Mesendoderm (in vitro differentiated cells): ENCODE data around the gene FGF23.

Experiments used
- DNase-seq: peaks from one replicate; pipeline ENCODE4 v3.0.0; 2013
- H2AK5ac ChIP-seq: 2 replicates; pipeline ENCODE4 v1.6.1; 2013; ENCODE audit warnings: low read length, inconsistent platforms
- H2BK120ac ChIP-seq: 2 replicates; pipeline ENCODE4 v1.6.1; 2013; ENCODE audit warnings: low read depth, mild to moderate bottlenecking, low read length, moderate library complexity, mixed read lengths
- H2BK15ac ChIP-seq: replicated peaks from 2 replicates; pipeline ENCODE4 v1.6.1; 2013; ENCODE audit warnings: low read depth, mild to moderate bottlenecking, moderate library complexity
- H2BK5ac ChIP-seq: 2 replicates; pipeline ENCODE4 v1.6.1; 2013; ENCODE audit warnings: low read length, inconsistent platforms
- H3K18ac ChIP-seq: 2 replicates; pipeline ENCODE4 v1.6.1; 2013; ENCODE audit warnings: mild to moderate bottlenecking, low read length, mixed read lengths
- H3K23ac ChIP-seq: one replicate; pipeline ENCODE4 v1.6.1; 2013; ENCODE audit warnings: low read length
- H3K27ac ChIP-seq: 2 replicates; pipeline ENCODE4 v1.5.1; 2013; ENCODE audit warnings: low read depth, mild to moderate bottlenecking, inconsistent platforms, low read length, moderate library complexity
- H3K27me3 ChIP-seq: 2 replicates; pipeline ENCODE4 v1.6.1; 2013; ENCODE audit warnings: low read length, control low read depth, mild to moderate bottlenecking, inconsistent platforms; ENCODE audit not compliant: insufficient read depth, poor library complexity
- H3K36me3 ChIP-seq: 2 replicates; pipeline ENCODE4 v1.6.1; 2013; ENCODE audit warnings: low read length, inconsistent platforms; ENCODE audit not compliant: control insufficient read depth, insufficient read depth
- H3K4ac ChIP-seq: one replicate; pipeline ENCODE4 v1.6.1; 2013; ENCODE audit warnings: low read depth, mild to moderate bottlenecking, low read length, moderate library complexity
- H3K4me1 ChIP-seq: 2 replicates; pipeline ENCODE4 v1.6.1; 2013; ENCODE audit warnings: low read depth, low read length, inconsistent platforms; ENCODE audit not compliant: control insufficient read depth
- H3K4me2 ChIP-seq: 2 replicates; pipeline ENCODE4 v1.6.1; 2013; ENCODE audit warnings: low read length
- H3K4me3 ChIP-seq: 2 replicates; pipeline ENCODE4 v1.5.1; 2013; ENCODE audit warnings: mild to moderate bottlenecking, low read length
- H3K56ac ChIP-seq: one replicate; pipeline ENCODE4 v1.6.1; 2013; ENCODE audit warnings: low read length
- H3K79me1 ChIP-seq: 2 replicates; pipeline ENCODE4 v1.6.1; 2013; ENCODE audit warnings: low read length, inconsistent platforms
- H3K79me2 ChIP-seq: 2 replicates; pipeline ENCODE4 v1.6.1; 2013; ENCODE audit warnings: mild to moderate bottlenecking, low read length; ENCODE audit not compliant: control insufficient read depth, insufficient read depth
- H3K9ac ChIP-seq: 2 replicates; pipeline ENCODE4 v1.6.1; 2013; ENCODE audit warnings: low read length, inconsistent platforms
- H4K5ac ChIP-seq: one replicate; pipeline ENCODE4 v1.6.1; 2013; ENCODE audit warnings: low read length
- H4K8ac ChIP-seq: one replicate; pipeline ENCODE4 v1.6.1; 2013; ENCODE audit warnings: low read depth, mild to moderate bottlenecking, control low read depth, low read length, moderate library complexity
- WGBS: extraction: QIAGEN DNeasy Blood & Tissue Kit; methylation state at CpG from one replicate; pipeline ENCODE4 v1.1.7; 2013; ENCODE audit warnings: low lambda C conversion rate, missing lambda C conversion rate; ENCODE audit not compliant: insufficient coverage; ENCODE audit errors: extremely low coverage; 5-methylcytosine and 5-hydroxymethylcytosine counted together

Gene FGF23

DNA sequence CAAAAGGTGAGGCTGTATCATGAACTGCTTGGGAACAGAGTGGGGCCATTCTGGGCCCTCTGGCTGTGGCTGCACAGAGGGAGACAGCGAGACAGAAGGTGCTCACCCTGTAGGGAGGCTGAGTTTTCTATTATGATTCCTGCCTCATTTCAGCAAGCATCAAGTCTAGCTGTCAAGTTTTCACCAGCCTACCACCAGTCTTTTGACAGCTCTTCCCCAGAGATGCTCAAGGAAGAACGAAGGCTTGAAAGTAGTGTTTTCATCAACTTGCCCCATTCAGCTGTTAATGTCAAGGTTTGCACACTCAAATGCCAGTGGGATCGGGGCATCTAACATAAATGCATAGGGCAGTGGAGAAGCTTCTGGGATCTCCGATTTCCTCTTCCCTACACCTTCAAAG lies 10.0 kb downstream of the FGF23 start:
- H3K36me3 ChIP-seq: no peaks in the 10 kb centered on the region
- WGBS: no CpG with 5 or more reads among the region's 4 CpGs
- no peak overlapping the region for H3K56ac ChIP-seq
- H2AK5ac ChIP-seq: no peak overlapping the region
- no peak overlapping the region for H3K4ac ChIP-seq
- H3K4me1 ChIP-seq: no peaks in the 10 kb centered on the region
- H3K18ac ChIP-seq: no peak overlapping the region
- no peaks in the 10 kb centered on the region for H3K79me1 ChIP-seq
- H4K8ac ChIP-seq: no peak overlapping the region
- H2BK5ac ChIP-seq: no peak overlapping the region
- H3K23ac ChIP-seq: no peak overlapping the region
- no peak overlapping the region for H4K5ac ChIP-seq
- H3K4me2 ChIP-seq: no peak overlapping the region
- no peak for DNase-seq
- no peak overlapping the region for H2BK120ac ChIP-seq
- no peaks in the 10 kb centered on the region for H3K27me3 ChIP-seq
- no peaks in the 10 kb centered on the region for H3K79me2 ChIP-seq
- H3K9ac ChIP-seq: no peak overlapping the region
- no peak overlapping the region for H3K4me3 ChIP-seq
- no peak overlapping the region for H2BK15ac ChIP-seq
- H3K27ac ChIP-seq: no peak overlapping the region

DNA sequence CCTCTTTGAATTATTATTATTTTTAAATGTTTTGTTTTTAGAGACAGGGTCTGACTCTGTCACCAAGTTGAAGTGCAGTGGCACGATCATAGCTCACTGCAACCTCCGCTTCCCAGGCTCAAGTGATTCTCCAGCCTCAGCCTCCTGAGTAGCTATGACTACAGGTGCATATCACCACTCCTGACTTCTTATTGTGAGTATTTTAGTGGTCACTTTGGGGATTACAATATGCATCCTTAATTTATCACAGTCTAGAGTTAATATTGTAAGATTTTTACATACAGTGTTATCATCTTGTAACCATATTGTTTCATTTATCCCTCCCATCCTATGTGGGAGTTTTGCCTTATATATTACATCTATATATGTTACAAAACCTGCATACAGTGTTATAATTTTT lies 13.4 kb downstream of the FGF23 start:
- no peak overlapping the region for H3K23ac ChIP-seq
- H3K9ac ChIP-seq: no peak overlapping the region
- H3K18ac ChIP-seq: no peak overlapping the region
- no peak overlapping the region for H3K4ac ChIP-seq
- WGBS: no CpG with 5 or more reads among the region's 2 CpGs
- no peak overlapping the region for H3K56ac ChIP-seq
- no peak overlapping the region for H2AK5ac ChIP-seq
- no peak for DNase-seq
- no peaks in the 10 kb centered on the region for H3K79me1 ChIP-seq
- no peak overlapping the region for H2BK120ac ChIP-seq
- no peak overlapping the region for H2BK5ac ChIP-seq
- no peaks in the 10 kb centered on the region for H3K4me1 ChIP-seq
- H3K4me2 ChIP-seq: no peak overlapping the region
- no peaks in the 10 kb centered on the region for H3K36me3 ChIP-seq
- no peak overlapping the region for H4K8ac ChIP-seq
- H2BK15ac ChIP-seq: no peak overlapping the region
- no peaks in the 10 kb centered on the region for H3K79me2 ChIP-seq
- H3K27me3 ChIP-seq: no peaks in the 10 kb centered on the region
- H4K5ac ChIP-seq: no peak overlapping the region
- H3K4me3 ChIP-seq: no peak overlapping the region
- no peak overlapping the region for H3K27ac ChIP-seq

DNA sequence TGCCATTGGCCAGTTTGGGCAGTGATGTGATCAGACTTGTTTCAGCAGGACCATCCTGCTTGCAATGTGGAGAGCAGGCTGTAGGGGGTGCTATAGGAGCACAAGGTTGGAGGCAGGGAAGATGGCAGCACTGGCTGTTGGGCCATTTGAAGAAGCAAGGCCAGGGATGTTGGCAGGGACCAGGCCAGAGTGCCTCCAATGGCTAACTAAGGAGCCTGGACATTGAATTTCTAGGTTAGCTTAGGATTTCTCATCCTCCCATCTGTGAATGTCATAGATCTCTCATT lies 23.5 kb downstream of the FGF23 start:
- Histone ChIP-seq H3K23ac (no peak overlapping the region), H3K27ac (no peak overlapping the region), H3K36me3 (no peaks in the 10 kb centered on the region), H3K4me3 (no peak overlapping the region), H3K4ac (no peak overlapping the region), H2AK5ac (no peak overlapping the region), H3K18ac (no peak overlapping the region), H3K9ac (no peak overlapping the region), H2BK15ac (no peak overlapping the region), H4K5ac (no peak overlapping the region), H3K79me2 (no peaks in the 10 kb centered on the region), H2BK120ac (no peak overlapping the region), H2BK5ac (no peak overlapping the region), H4K8ac (no peak overlapping the region), H3K56ac (no peak overlapping the region), H3K4me2 (no peak overlapping the region), H3K4me1 (no peaks in the 10 kb centered on the region), H3K27me3 (no peaks in the 10 kb centered on the region), H3K79me1 (no peaks in the 10 kb centered on the region)
- DNase-seq: peak; percentile 92

DNA sequence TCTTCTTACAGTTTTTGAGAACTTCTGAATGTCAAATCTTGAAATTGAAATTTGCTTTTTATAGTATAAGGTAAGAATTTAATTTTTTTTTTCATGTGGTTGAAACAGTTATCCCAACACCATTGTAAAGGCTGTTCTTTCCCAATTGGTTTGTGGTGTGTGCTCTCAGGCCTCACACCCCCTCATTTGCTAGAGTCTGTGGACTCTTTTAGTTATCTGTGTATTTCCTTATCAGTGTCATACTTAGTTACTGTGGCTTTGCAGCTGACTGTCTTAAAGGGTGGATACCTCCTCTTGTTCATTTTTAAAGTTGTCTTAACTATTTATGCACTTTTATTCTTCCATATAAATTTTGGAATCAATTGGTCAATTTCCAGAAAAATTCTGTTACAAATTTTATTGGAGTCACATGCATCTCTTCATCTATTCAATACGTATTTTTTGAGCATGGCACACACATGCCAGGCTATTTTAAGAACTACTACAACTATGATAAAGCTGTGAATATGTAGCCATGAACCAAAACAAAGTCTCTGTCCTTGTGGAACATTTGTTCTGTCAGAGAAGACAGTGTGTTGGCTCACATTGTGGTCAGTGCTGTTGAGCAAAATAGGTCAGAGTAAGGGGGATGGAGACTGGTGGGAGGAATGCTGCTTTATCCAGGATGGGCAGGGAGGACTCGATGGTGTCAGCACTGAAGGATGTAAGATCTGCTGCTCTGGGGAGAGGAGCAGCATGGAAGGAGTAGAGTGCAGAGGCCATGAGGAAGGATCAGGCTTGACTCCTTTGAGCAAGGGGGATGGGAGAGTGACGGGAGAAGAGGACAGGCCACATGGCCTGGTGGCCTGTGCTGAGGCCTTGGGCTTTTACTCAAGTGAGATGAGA lies 24.1 kb downstream of the FGF23 start:
- Histone ChIP-seq H3K27ac (no peak overlapping the region), H2BK15ac (no peak overlapping the region), H3K18ac (no peak overlapping the region), H3K36me3 (no peaks in the 10 kb centered on the region), H3K4ac (no peak overlapping the region), H3K4me3 (no peak overlapping the region), H2BK5ac (no peak overlapping the region), H3K27me3 (no peaks in the 10 kb centered on the region), H3K79me2 (no peaks in the 10 kb centered on the region), H3K4me1 (no peaks in the 10 kb centered on the region), H3K9ac (no peak overlapping the region), H4K8ac (no peak overlapping the region), H2AK5ac (no peak overlapping the region), H2BK120ac (no peak overlapping the region), H3K23ac (no peak overlapping the region), H4K5ac (no peak overlapping the region), H3K4me2 (no peak overlapping the region), H3K56ac (no peak overlapping the region), H3K79me1 (no peaks in the 10 kb centered on the region)
- DNase-seq: no peak
- WGBS: no CpG with 5 or more reads among the region's 3 CpGs

DNA sequence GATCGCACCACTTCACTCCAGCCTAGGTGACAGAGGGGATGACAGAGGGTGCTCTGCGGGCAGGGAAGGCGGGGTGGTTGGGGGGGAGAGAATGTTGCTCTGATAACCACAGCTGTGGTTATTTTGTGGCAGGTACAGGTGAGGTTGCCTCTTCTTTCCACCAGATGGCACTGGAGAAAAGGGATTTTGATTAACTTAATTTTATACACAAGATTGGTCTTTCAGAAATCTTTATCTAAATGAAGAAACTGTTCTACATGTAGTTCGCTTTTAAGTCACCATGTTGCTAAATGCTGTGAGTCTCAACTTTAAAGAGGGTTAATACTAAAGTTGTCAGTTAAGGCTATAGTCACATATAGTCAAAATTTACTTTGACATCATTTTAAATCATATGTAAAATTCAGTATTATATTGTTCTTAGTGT lies 25.7 kb downstream of the FGF23 start:
- H3K9ac ChIP-seq: no peak overlapping the region
- H3K23ac ChIP-seq: no peak overlapping the region
- no peak overlapping the region for H2BK120ac ChIP-seq
- no CpG with 5 or more reads among the region's 4 CpGs for WGBS
- H4K5ac ChIP-seq: no peak overlapping the region
- no peak overlapping the region for H3K4me2 ChIP-seq
- no peak overlapping the region for H3K56ac ChIP-seq
- no peak overlapping the region for H3K27ac ChIP-seq
- H3K36me3 ChIP-seq: no peaks in the 10 kb centered on the region
- no peaks in the 10 kb centered on the region for H3K27me3 ChIP-seq
- no peak overlapping the region for H3K4ac ChIP-seq
- H3K79me2 ChIP-seq: no peaks in the 10 kb centered on the region
- H2BK15ac ChIP-seq: no peak overlapping the region
- H3K4me1 ChIP-seq: no peaks in the 10 kb centered on the region
- peak; percentile 29 for DNase-seq
- H3K4me3 ChIP-seq: no peak overlapping the region
- H4K8ac ChIP-seq: no peak overlapping the region
- H2AK5ac ChIP-seq: no peak overlapping the region
- H3K79me1 ChIP-seq: no peaks in the 10 kb centered on the region
- no peak overlapping the region for H3K18ac ChIP-seq
- no peak overlapping the region for H2BK5ac ChIP-seq

DNA sequence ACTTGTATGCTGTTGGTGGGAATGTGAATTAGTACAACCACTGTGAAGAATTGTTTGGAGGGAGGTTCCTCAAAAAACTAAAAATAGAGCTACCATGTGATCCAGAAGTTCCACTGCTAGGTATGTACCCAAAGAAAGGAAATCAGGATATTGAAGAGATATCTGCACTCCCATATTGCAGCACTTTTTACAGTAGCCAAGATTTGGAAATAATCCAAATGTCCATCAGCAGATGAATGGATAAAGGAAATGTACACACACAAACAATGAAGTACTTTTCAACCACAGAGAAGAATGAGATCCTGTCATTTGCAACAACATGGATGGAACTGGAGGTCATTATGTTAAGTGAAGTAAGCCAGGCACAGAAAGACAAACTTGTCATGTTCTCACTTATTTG lies 32.6 kb downstream of the FGF23 start:
- Histone ChIP-seq H2BK15ac (no peak overlapping the region), H2AK5ac (no peak overlapping the region), H3K4me2 (no peak overlapping the region), H3K27me3 (no peaks in the 10 kb centered on the region), H4K5ac (no peak overlapping the region), H3K27ac (no peak overlapping the region), H3K9ac (no peak overlapping the region), H3K4me1 (no peaks in the 10 kb centered on the region), H2BK120ac (no peak overlapping the region), H3K18ac (no peak overlapping the region), H3K4ac (no peak overlapping the region), H2BK5ac (no peak overlapping the region), H3K56ac (no peak overlapping the region), H3K79me2 (no peaks in the 10 kb centered on the region), H3K36me3 (no peaks in the 10 kb centered on the region), H4K8ac (no peak overlapping the region), H3K4me3 (no peak overlapping the region), H3K23ac (no peak overlapping the region), H3K79me1 (no peaks in the 10 kb centered on the region)
- DNase-seq: no peak
